Measurements from ENCODE around the gene IFITM10. TPM values are rescaled to one million over a fixed set of nuclear protein-coding genes. Genes with fewer than 3 reads are reported as not detected.

IFITM10 gene
- total and polyA plus RNA-seq, 9 of the 15 experiments (the other 6 are each of a cell fraction or from before 2014, with no cell fraction given): 0.08 to 0.13 (median 0.09) TPM; not detected in 6

DNA sequence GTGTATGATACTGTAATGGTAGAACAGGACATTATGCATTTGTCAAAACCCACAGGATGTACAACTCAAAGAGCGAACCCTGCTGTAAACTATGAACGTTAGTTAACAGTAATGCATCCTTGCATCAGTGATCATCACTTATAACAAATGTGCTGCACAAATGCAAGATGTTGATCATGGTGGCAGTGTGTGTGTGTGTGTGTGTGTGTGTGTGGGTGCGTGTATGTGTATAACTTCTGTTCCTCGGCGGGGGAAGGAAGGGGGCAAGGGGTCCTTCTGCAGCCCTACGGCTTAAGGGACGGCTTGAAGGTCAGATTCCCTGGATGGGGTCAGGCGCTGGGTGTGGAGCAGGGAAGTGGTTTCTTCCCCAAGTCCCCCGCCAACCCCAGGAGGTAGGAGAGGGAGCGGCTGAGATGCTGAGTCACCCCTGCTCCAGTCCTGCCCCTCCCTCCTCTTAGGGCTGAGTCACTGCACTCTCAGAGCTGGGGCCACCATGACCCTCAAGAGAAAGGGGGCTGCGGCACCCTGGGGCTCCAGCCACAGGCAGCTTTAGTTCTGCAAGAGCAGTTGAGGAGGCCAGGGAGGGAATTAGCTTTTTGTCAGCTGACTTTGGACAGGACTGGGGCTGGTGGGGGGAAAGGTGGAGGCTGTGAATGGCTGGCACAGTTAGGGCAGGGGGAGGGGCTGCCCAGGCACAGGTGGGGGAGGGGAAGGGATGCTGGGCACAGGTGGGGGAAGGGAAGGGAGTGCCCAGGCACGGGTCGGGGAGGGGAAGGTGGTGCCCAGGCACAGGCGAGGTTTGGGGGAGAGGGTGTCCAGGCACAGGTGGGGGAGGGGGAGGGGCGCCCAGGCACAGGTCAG lies 22.1 kb upstream of the IFITM10 start (continued):
- no peak for TF ChIP-seq XRCC3 (IDR thresholded peaks at IDR 0.05)
- no peak for TF ChIP-seq ETS2 (tag; IDR thresholded peaks at IDR 0.05; ENCODE audit: borderline replicate concordance, poor library complexity, severe bottlenecking)
- no peak for TF ChIP-seq SIX5 (IDR thresholded peaks at IDR 0.05; ENCODE audit: borderline replicate concordance in 1 of 2, insufficient read depth in 1 of 2, low read depth in 1 of 2, low read length in 2 of 2)
- TF ChIP-seq CBFA2T3 (IDR thresholded peaks at IDR 0.05): peak; percentile 42
- TF ChIP-seq ZNF23 (CRISPR knock-in tag; IDR thresholded peaks at IDR 0.05): no peak
- TF ChIP-seq, protein P1, sequence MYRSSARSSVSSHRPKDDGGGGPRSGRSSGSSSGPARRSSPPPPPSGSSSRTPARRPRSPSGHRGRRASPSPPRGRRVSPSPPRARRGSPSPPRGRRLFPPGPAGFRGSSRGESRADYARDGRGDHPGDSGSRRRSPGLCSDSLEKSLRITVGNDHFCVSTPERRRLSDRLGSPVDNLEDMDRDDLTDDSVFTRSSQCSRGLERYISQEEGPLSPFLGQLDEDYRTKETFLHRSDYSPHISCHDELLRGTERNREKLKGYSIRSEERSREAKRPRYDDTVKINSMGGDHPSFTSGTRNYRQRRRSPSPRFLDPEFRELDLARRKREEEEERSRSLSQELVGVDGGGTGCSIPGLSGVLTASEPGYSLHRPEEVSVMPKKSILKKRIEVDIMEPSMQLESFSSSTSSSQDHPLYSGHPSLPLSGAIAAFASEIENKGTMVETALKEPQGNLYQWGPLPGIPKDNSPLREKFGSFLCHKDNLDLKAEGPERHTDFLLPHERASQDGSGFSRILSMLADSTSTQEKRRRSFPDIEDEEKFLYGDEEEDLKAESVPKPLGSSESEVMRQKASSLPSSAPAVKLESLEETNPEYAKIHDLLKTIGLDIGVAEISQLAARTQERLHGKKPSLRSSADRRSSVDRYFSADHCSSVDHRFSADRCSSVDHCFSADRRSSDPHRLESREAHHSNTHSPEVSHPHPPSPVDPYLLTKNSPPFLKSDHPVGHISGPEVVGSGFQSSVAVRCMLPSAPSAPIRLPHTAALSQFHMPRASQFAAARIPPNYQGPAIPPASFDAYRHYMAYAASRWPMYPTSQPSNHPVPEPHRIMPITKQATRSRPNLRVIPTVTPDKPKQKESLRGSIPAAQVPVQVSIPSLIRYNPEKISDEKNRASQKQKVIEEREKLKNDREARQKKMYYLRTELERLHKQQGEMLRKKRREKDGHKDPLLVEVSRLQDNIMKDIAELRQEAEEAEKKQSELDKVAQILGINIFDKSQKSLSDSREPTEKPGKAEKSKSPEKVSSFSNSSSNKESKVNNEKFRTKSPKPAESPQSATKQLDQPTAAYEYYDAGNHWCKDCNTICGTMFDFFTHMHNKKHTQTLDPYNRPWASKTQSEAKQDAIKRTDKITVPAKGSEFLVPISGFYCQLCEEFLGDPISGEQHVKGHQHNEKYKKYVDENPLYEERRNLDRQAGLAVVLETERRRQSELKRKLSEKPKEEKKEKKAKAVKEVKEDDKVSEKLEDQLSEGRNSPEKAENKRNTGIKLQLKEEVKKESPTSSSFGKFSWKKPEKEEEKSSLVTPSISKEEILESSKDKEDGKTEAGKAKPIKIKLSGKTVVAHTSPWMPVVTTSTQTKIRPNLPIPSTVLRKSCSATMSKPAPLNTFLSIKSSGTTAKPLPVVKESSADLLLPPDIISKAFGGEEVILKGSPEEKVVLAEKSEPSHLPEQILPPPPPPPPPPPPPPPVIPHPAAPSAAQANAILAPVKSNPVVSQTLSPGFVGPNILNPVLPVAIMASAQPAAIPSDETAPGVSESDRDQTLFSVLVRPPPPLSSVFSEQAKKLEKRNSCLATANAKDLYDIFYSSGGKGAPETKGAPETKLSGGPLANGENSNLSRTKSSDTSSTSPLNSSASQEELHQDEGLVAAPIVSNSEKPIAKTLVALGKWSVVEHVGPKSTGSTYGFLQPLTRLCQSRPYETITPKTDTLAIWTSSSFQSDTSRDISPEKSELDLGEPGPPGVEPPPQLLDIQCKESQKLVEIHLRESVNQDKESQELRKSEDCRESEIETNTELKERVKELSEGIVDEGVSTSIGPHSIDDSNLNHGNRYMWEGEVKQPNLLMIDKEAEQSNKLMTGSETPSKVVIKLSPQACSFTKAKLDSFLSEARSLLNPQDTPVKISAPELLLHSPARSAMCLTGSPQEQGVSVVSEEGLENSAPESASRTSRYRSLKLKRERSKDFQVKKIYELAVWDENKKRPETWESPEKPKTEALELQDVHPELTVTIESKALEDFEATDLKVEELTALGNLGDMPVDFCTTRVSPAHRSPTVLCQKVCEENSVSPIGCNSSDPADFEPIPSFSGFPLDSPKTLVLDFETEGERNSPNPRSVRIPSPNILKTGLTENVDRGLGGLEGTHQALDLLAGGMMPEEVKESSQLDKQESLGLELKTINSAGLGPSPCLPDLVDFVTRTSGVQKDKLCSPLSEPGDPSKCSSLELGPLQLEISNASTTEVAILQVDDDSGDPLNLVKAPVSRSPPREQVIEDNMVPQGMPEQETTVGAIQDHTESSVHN (IDR thresholded peaks at IDR 0.05; ENCODE audit: borderline replicate concordance in 1 of 2, low read depth in 1 of 2): 0 out of 4 replicates have a peak, but pooled peaks of 1 of the 2 experiments have one; percentile 61
- TF ChIP-seq RBM15 (IDR thresholded peaks at IDR 0.05; ENCODE audit: insufficient read depth, low read length): no peak
- no peak for TF ChIP-seq NR2C2 (CRISPR knock-in tag; IDR thresholded peaks at IDR 0.05)
- TF ChIP-seq NR2C2 (tag; IDR thresholded peaks at IDR 0.05): peak; percentile 57
- TF ChIP-seq BRF1 (IDR thresholded peaks at IDR 0.05; ENCODE audit: borderline replicate concordance, extremely low read depth, insufficient read length): no peak
- TF ChIP-seq, protein P2, sequence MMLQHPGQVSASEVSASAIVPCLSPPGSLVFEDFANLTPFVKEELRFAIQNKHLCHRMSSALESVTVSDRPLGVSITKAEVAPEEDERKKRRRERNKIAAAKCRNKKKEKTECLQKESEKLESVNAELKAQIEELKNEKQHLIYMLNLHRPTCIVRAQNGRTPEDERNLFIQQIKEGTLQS (IDR thresholded peaks at IDR 0.05): peak; percentile 94
- TF ChIP-seq, protein P2 (CRISPR knock-in tag; conservative IDR thresholded peaks at IDR 0.05): no peak; the same call in 1 of the 2 replicates
- no peak; the same call in 1 of the 2 replicates for TF ChIP-seq TAL1 (IDR thresholded peaks at IDR 0.05)
- no peak for TF ChIP-seq ZNF12 (CRISPR knock-in tag; IDR thresholded peaks at IDR 0.05)
- TF ChIP-seq NCOA4 (IDR thresholded peaks at IDR 0.05; ENCODE audit: partially characterized antibody): peak; percentile 54
- no peak for TF ChIP-seq SMC3 (conservative IDR thresholded peaks at IDR 0.05; ENCODE audit: insufficient read depth, low read depth, low read length)
- TF ChIP-seq PHB2 (IDR thresholded peaks at IDR 0.05; ENCODE audit: low read depth): no peak

Measured in K562 (cell line).